ENCODE results near the gene ELSPBP1.

ELSPBP1 gene

GRCh38 chr19:48033604-48034003 is 39.2 kb downstream of the ELSPBP1 start:
- no peaks in the 10 kb centered on the region for H3K36me3 ChIP-seq (replicated peaks; ENCODE audit: insufficient read depth, low read length)
- H3K27me3 ChIP-seq (replicated peaks; ENCODE audit: insufficient read depth, low read length), result peaks cover 90% of the 10 kb centered on the region
- TF ChIP-seq EZH2phosphoT487 (IDR thresholded peaks at IDR 0.05; ENCODE audit: low read length), result no peak
- TF ChIP-seq EZH2 (optimal IDR thresholded peaks at IDR 0.05; ENCODE audit: low read depth, low read length), result no peak
- TF ChIP-seq CTCF (IDR thresholded peaks at IDR 0.05; ENCODE audit: low read length), result no peak

GRCh38 chr19:48036765-48037164 is 42.3 kb downstream of the ELSPBP1 start:
- TF ChIP-seq EZH2 (optimal IDR thresholded peaks at IDR 0.05; ENCODE audit: low read depth, low read length) (no peak), CTCF (IDR thresholded peaks at IDR 0.05; ENCODE audit: low read length) (no peak), EZH2phosphoT487 (IDR thresholded peaks at IDR 0.05; ENCODE audit: low read length) (no peak)
- Histone ChIP-seq H3K9me2 (replicated peaks; ENCODE audit: insufficient read depth, low read length) (no peaks in the 10 kb centered on the region), H3K4me3 (ENCODE audit: low read length) (no peak overlapping the region), H3K4me1 (ENCODE audit: low read length) (no peaks in the 10 kb centered on the region), H3F3A (ENCODE audit: insufficient read depth, low read length) (no peaks in the 10 kb centered on the region), H2AFZ (ENCODE audit: low read length) (no peak overlapping the region), H3K27ac (ENCODE audit: low read length) (no peak overlapping the region), H3K9me3 (replicated peaks; ENCODE audit: insufficient read depth, low read length) (no peaks in the 10 kb centered on the region), H3K9ac (ENCODE audit: low read length) (no peak overlapping the region), H3K36me3 (replicated peaks; ENCODE audit: insufficient read depth, low read length) (no peaks in the 10 kb centered on the region), H3K4me2 (ENCODE audit: low read depth, low read length) (no peak overlapping the region), H3K79me2 (ENCODE audit: low read length) (no peaks in the 10 kb centered on the region), H4K20me1 (ENCODE audit: insufficient read depth, low read length) (no peaks in the 10 kb centered on the region), H3K27me3 (replicated peaks; ENCODE audit: insufficient read depth, low read length) (peaks cover 94% of the 10 kb centered on the region)
- no peak for DNase-seq

More at GRCh38 chr19:48033604-48034003, 39.2 kb downstream of the ELSPBP1 start:
- Histone ChIP-seq H3K27ac (ENCODE audit: low read length) (no peak overlapping the region), H3K9ac (ENCODE audit: low read length) (no peak overlapping the region), H3K4me1 (ENCODE audit: low read length) (no peaks in the 10 kb centered on the region), H3K79me2 (ENCODE audit: low read length) (no peaks in the 10 kb centered on the region), H3F3A (ENCODE audit: insufficient read depth, low read length) (no peaks in the 10 kb centered on the region), H3K4me2 (ENCODE audit: low read depth, low read length) (no peak overlapping the region), H3K4me3 (ENCODE audit: low read length) (no peak overlapping the region), H2AFZ (ENCODE audit: low read length) (no peak overlapping the region), H3K9me2 (replicated peaks; ENCODE audit: insufficient read depth, low read length) (no peaks in the 10 kb centered on the region), H3K9me3 (replicated peaks; ENCODE audit: insufficient read depth, low read length) (no peaks in the 10 kb centered on the region), H4K20me1 (ENCODE audit: insufficient read depth, low read length) (no peaks in the 10 kb centered on the region)
- no peak for DNase-seq

- no peaks in the 10 kb centered on the region for H3K4me1 ChIP-seq (ENCODE audit: low read length)
- no peaks in the 10 kb centered on the region for H3K79me2 ChIP-seq (ENCODE audit: low read length)
- no peaks in the 10 kb centered on the region for H3K36me3 ChIP-seq (replicated peaks; ENCODE audit: insufficient read depth, low read length)
- H3K9me2 ChIP-seq (replicated peaks; ENCODE audit: insufficient read depth, low read length), result no peaks in the 10 kb centered on the region
- H3K9ac ChIP-seq (ENCODE audit: low read length), result no peak overlapping the region
- no peak overlapping the region for H3K4me3 ChIP-seq (ENCODE audit: low read length)
- H3K27ac ChIP-seq (ENCODE audit: low read length), result no peak overlapping the region
- DNase-seq, result no peak
- H3K9me3 ChIP-seq (replicated peaks; ENCODE audit: insufficient read depth, low read length), result no peaks in the 10 kb centered on the region
- H3K4me2 ChIP-seq (ENCODE audit: low read depth, low read length), result no peak overlapping the region
- H4K20me1 ChIP-seq (ENCODE audit: insufficient read depth, low read length), result no peaks in the 10 kb centered on the region; the same call in 1 of the 2 replicates
- no peaks in the 10 kb centered on the region for H3F3A ChIP-seq (ENCODE audit: insufficient read depth, low read length)
- TF ChIP-seq EZH2phosphoT487 (IDR thresholded peaks at IDR 0.05; ENCODE audit: low read length) (no peak), EZH2 (optimal IDR thresholded peaks at IDR 0.05; ENCODE audit: low read depth, low read length) (no peak), CTCF (IDR thresholded peaks at IDR 0.05; ENCODE audit: low read length) (no peak)
- no peak overlapping the region for H2AFZ ChIP-seq (ENCODE audit: low read length)
- H3K27me3 ChIP-seq (replicated peaks; ENCODE audit: insufficient read depth, low read length), result peaks cover 76% of the 10 kb centered on the region
Observed at GRCh38 chr19:48041877-48042580, 47.6 kb downstream of the ELSPBP1 start.

Measured in MM.1S (cell line).